GM04503 (cell line): Measurements from ENCODE around the gene IFNGR2.
"Not testable (repeated sequence)": the region's sequence is repeated elsewhere in the genome, so short reads cannot be mapped to it uniquely, and the experiment has no call there.

ENCODE experiments used
- DNase-seq: peaks from one replicate; pipeline ENCODE4 v3.0.0-alpha.2; 2012; ENCODE audit warnings: low read depth

IFNGR2 gene, protein sequence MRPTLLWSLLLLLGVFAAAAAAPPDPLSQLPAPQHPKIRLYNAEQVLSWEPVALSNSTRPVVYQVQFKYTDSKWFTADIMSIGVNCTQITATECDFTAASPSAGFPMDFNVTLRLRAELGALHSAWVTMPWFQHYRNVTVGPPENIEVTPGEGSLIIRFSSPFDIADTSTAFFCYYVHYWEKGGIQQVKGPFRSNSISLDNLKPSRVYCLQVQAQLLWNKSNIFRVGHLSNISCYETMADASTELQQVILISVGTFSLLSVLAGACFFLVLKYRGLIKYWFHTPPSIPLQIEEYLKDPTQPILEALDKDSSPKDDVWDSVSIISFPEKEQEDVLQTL

DNA sequence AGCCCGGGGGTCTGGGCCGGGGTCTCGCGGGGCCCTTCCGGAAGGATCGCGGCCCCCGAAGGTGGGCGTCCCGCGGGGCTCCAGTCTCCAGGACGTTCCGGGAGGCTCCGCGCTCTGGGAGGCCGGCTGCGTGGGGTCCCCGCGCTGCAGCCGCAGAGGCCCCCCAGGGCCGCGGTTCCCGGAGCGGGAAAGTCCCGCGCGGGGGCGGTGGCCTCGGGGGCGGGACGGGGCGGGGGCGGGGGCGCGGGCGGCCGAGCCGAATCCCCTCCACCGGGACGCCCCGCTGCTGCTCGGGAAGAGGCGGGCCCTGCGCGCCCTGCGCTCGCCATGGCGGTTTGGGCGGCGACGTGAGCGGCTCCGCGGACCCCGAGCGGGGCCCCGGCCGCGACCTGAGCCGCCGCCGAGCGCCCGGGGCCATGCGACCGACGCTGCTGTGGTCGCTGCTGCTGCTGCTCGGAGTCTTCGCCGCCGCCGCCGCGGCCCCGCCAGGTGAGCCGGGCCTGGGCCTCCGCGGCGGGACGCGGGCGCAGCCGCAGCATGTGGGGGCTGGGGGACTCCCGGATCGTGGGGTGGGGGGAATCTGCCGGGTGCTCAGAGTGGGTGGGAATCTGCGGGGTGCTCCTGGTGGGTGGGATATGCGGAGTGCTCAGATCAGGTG lies at the start of gene IFNGR2:
Gene IFNGR2 (plus strand): TSS at position 286 of the 658 bp plus-strand sequence. CDS start 131 bp downstream, at position 417.
- DNase-seq = no peak

- DNase-seq = no peak
These were observed 47.9 kb upstream of the IFNGR2 start for GRCh38 chr21:33355355-33355754.

DNA sequence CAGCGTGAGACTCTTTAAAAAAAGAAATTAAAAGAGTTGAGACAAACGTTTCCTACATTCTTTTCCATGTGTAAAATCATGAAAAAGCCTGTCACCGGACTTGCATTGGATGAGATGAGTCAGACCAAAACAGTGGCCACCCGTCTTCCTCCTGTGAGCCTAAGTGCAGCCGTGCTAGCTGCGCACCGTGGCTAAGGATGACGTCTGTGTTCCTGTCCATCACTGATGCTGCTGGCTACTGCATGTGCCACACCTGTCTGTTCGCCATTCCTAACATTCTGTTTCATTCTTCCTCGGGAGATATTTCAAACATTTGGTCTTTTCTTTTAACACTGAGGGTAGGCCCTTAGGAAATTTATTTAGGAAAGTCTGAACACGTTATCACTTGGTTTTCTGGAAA lies 47.2 kb upstream of the IFNGR2 start:
- no peak for DNase-seq

GRCh38 chr21:33357177-33357576 lies 46.0 kb upstream of the IFNGR2 start:
- DNase-seq = no peak

DNA sequence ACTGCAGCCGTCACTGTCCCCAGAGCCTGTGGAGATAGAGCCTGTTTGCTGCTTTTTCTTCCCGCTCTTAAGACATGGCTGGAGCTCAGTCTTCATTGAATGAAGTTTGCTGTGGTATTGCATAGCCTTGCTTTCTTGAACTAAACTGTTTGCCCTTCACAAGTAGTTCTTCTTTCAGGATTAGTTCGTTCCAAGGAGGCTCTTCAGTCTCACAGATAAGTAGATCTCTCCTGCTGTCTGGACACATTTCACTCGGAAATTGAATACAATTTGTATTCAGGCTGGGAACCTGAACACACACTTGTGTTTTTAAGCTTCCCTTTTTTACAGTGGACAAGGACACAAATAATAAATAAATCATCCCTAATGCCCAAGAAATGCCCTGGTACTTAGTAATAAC lies 43.8 kb upstream of the IFNGR2 start:
- no peak for DNase-seq

GRCh38 chr21:33360281-33360680 lies 42.9 kb upstream of the IFNGR2 start:
- DNase-seq = no peak

DNA sequence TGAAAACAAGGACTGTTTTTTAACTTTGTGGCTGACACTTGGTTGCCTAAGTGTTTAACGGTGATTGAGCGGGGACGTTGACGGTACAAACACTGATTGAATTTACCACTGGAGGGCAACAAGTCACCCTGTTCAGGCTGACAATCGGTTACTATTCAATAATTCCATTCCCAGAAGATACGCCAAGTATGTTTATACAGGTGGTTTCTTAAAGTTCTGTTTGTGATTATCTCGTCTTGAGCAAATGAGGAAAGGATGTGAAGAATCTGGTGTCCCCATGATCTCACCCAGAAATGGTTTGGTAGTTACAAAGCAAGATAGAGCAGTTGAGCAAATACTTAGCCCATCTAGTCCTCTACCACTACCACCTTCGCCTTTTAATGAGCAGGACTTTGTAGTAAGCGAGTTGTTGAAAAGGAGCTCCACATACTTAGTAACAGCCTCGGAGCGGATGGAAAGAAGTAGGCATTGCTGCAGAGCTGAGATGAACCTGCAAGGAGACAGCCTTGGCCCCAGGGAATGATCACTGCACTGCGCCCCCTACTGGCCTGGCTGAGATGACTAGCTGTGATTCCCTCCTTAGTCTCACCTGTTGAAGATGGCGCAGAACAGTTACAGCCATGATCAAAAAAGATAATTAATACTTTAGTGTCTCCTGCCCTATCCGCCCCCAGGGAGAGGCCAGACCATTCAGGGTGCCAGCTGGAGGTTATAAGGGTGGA lies 42.2 kb upstream of the IFNGR2 start:
- DNase-seq = peak; percentile 53

GRCh38 chr21:33362044-33362555 lies 41.1 kb upstream of the IFNGR2 start:
- no peak for DNase-seq

- DNase-seq = not testable (repeated sequence)
These were observed 39.2 kb upstream of the IFNGR2 start for GRCh38 chr21:33363911-33364609.

DNA sequence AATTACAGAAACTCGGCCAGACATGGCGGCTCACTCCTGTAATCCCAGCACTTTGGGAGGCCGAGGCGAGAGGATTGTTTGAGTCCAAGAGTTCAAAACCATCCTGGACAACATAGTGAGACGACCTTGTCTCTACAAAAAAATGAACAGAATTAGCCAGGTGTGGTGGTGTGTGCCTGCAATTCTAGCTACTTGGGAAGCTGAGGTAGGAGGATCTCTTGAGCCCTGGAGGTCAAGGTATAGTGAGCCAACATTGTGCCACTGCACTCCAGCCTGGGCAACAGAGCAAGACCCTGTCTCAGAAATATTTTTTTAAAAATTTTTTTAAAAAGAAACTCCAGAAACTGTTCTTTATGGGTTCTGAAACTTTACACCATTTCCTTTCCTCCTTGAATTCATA lies 38.4 kb upstream of the IFNGR2 start:
- DNase-seq = no peak

GRCh38 chr21:33367309-33367973 lies 35.8 kb upstream of the IFNGR2 start:
- DNase-seq = no peak

- no peak for DNase-seq
These were observed 35.1 kb upstream of the IFNGR2 start for GRCh38 chr21:33368124-33368523.

DNA sequence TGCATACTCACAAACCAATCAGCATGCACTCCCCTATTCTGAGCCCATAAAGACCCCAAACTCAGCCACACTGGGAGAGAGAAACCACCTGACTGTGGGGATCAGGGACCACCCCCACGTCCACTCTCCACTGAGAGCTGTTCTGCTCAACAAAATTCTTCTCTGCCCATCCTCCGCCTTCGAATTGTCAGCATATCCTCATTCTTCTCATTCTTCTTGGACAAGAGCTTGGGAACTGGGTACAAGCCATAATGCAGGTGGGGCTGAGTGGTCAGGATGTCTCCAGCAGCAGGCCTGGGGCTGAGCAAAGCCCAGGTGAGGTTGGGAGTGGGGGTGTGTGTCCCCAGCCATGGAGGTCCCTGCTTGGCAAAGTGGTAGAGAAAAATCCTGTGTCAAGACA lies 34.6 kb upstream of the IFNGR2 start:
- DNase-seq = no peak

DNA sequence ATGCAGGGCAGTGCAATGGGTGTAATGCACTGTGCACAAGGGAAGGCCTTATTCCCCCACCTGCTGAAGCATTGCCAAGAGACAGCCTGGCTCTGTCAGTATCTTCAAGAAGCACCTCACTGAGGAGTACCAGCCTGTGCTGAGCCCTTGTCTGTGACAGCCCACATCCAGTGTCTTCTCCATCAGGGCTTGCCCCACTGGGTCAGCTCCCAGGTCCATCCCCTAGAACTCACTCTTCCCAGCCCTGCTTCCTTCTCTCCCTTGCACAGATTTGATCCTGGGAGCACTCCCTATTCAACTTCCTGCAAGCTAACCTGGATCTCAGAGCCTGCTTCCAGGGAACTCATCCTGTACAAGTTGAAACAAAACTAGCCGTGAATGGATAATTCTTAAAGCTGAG lies 33.6 kb upstream of the IFNGR2 start:
- no peak for DNase-seq

DNA sequence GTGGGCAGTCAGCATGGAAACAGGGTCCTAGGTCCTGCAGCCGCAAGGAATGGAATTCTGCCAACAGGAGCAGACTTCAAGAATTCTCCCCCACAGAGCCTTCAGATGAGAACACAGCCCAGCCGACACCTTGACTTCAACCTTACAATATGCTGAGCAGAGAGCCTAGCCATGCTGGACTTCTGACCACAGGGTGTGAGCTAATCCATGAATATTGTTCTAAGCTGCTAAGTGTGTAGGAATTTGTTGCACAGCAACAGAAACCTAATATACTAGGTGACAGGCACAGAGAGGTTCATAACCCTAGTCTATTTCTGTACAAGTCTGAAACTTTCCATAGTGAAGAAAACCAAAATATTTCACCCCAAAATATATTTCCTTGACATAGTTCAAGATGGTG lies 32.9 kb upstream of the IFNGR2 start:
- DNase-seq = no peak

DNA sequence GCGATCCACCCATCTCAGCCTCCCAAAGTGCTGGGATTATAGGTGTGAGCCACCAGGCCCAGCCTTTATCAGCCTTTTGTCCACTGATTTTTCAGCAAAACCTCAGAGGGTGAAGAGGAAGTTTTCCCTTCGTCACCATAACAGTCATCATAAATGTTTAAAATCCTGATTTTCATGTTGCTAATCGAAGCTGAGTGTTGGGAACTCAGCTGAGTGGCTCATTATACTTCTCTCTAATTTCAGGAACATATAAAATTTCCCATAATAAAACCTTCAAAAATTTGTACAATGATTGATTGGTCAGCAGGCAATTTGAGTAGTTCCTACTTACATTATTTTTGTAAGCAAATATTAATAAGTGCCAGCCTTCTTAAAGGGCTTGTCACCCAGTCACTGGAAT lies 31.8 kb upstream of the IFNGR2 start:
- no peak for DNase-seq

GRCh38 chr21:33372582-33372981 lies 30.6 kb upstream of the IFNGR2 start:
- DNase-seq = no peak

DNA sequence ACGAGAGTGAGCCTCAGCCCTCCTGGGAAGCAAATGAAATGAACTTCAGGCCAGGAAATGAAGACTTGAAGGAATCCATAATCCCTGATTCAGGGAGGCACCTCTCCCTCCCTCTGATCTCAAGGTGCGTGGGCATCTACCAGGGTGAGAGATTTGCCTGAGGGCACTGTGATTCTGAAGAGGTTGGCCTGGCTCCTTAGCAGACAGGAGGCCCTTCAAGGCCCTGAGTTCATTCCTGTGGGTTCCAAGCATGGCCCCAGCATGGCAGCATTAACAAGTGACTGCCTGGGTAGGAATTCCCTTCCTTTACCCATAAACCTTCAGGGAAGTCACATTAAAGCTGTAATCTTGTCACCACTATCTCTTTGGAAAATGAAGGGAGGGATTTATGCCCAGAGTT lies 29.8 kb upstream of the IFNGR2 start:
- DNase-seq = no peak

GRCh38 chr21:33374080-33374449 lies 29.1 kb upstream of the IFNGR2 start:
- DNase-seq = no peak

DNA sequence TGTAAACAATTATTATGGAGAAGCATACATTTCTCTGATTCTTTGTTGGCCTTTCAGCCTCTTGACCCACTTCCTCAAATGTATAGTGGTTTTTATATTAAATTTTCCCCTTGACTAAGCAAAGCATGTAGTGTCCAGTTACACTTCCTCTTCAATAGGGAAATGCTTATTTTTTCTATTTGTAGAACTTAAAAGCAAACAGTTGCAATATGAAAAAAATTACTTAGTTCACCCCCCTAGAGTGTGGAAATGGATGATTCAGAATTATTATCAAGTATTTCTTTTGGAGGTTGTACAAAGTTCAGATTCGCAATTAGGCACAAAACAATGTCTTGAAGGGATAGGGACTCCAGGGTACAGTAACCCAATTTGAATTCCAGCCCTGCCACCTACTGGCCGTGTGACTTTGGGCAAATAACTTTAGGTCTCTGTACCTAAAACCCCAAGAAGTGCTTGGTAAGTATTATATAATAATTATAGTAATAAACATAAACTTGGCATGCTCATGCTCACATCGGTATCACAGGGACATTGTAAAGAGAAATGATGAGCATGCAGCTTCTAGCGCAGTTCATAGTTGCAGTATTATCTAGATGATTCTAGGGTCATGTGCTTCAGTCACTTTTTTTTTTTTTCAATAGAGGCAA lies 28.6 kb upstream of the IFNGR2 start:
- DNase-seq = no peak

DNA sequence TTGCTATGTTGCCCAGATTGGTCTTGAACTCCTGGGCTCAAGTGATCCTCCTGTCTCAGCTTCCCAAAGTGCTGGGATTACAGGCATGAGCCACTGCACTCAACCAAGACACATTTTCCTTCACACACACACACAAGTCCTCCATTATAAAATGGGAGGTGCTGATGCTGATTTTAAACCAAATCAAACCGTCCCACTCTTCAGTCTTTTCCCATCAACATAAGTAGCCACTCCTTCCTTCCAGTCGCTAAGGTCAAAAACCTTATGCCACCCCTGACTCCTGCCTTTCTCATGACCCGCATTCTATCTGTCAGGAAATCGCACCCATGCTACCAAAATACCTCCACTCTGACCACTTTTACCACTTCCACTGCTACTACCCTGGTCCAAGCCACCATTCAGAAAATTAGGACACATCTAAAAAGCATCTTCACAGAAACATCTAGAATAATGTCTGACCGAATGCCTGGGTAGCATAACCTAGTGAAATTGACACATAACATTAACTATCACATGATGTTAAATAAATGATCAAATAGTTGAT lies 28.0 kb upstream of the IFNGR2 start:
- no peak for DNase-seq
